ENCODE results near the gene CTXND2.
"Not testable (repeated sequence)": the region's sequence is repeated elsewhere in the genome, so short reads cannot be mapped to it uniquely, and the experiment has no call there.

Gene CTXND2

GRCh38 chr1:150917387-150917786, 30.5 kb downstream of the CTXND2 start:
- H3K4me3 ChIP-seq (ENCODE audit: low read depth, low read length) = no peak overlapping the region
- TF ChIP-seq CTCF (IDR thresholded peaks at IDR 0.05; ENCODE audit: low read depth, low read length) = no peak

- no peak overlapping the region for H3K4me3 ChIP-seq (ENCODE audit: low read depth, low read length)
- TF ChIP-seq CTCF (IDR thresholded peaks at IDR 0.05; ENCODE audit: low read depth, low read length) = peak; percentile 71
Measured at GRCh38 chr1:150922519-150922975, 35.6 kb downstream of the CTXND2 start.

- no peak overlapping the region for H3K4me3 ChIP-seq (ENCODE audit: low read depth, low read length)
Measured at GRCh38 chr1:150925080-150925479, 38.1 kb downstream of the CTXND2 start.

GRCh38 chr1:150926097-150926741, 39.3 kb downstream of the CTXND2 start, which contains the start of gene SETDB1:
Gene SETDB1 (plus strand): TSS chr1:150926363. CDS start chr1:150927715, 1,352 bp downstream.
- peak within 1 kb of the TSS; percentile 78 for H3K4me3 ChIP-seq (ENCODE audit: low read depth, low read length)
- TF ChIP-seq CTCF (IDR thresholded peaks at IDR 0.05; ENCODE audit: low read depth, low read length) = no peak

More at GRCh38 chr1:150925080-150925479, 38.1 kb downstream of the CTXND2 start:
- no peak for TF ChIP-seq CTCF (IDR thresholded peaks at IDR 0.05; ENCODE audit: low read depth, low read length)

GRCh38 chr1:150927624-150928023, 40.7 kb downstream of the CTXND2 start:
- no peak for TF ChIP-seq CTCF (IDR thresholded peaks at IDR 0.05; ENCODE audit: low read depth, low read length)
- no peak overlapping the region for H3K4me3 ChIP-seq (ENCODE audit: low read depth, low read length)

- TF ChIP-seq CTCF (IDR thresholded peaks at IDR 0.05; ENCODE audit: low read depth, low read length) = no peak
- H3K4me3 ChIP-seq (ENCODE audit: low read depth, low read length) = no peak overlapping the region
Measured at GRCh38 chr1:150928286-150928685, 41.4 kb downstream of the CTXND2 start.

GRCh38 chr1:150928775-150929174, 41.8 kb downstream of the CTXND2 start:
- H3K4me3 ChIP-seq (ENCODE audit: low read depth, low read length) = not testable (repeated sequence)

GRCh38 chr1:150931773-150932172, 44.8 kb downstream of the CTXND2 start:
- H3K4me3 ChIP-seq (ENCODE audit: low read depth, low read length) = no peak overlapping the region
- TF ChIP-seq CTCF (IDR thresholded peaks at IDR 0.05; ENCODE audit: low read depth, low read length) = no peak

All from WI38 (cell line).